Left lung (tissue), 10 donors: Measurements from ENCODE around the gene USP24. TPM values are rescaled to one million over a fixed set of nuclear protein-coding genes. Genes with fewer than 3 reads are reported as not detected.

Source experiments
- ATAC-seq: fragments of 200-7000 bp; cut with Tn5 transposase; one replicate; pipeline ENCODE4 v1.9.1; 2020; ENCODE audit warnings: moderate library complexity
- DNase-seq, 4 donors: peaks; one replicate each; pipeline ENCODE4 v3.0.0-alpha.2; 2013 to 2020
- H3K27ac ChIP-seq, 2 donors: fragments of 200-600 bp; sonication (generic) in 1 of 2; one replicate each; pipeline versions ENCODE4 v1.5.0 to v1.8.0; 2020 to 2021
- H3K27me3 ChIP-seq, 2 donors: fragments of 200-600 bp; sonication (generic) in 1 of 2; one replicate each; pipeline versions ENCODE4 v1.5.0 to v1.8.0; 2020 to 2021
- H3K36me3 ChIP-seq, 2 donors: fragments of 200-600 bp; sonication (generic) in 1 of 2; one replicate each; pipeline versions ENCODE4 v1.5.0 to v1.8.0; 2020 to 2021
- H3K4me1 ChIP-seq, 2 donors: fragments of 200-600 bp; one replicate each; pipeline ENCODE4 v1.8.0; 2021
- H3K4me3 ChIP-seq, 2 donors: fragments of 200-600 bp; sonication (generic) in 1 of 2; one replicate each; pipeline versions ENCODE4 v1.5.0 to v1.8.0; 2020 to 2021; ENCODE audit warnings: mild to moderate bottlenecking in 1 of 2
- H3K9me3 ChIP-seq, 2 donors: fragments of 200-600 bp; sonication (generic) in 1 of 2; one replicate each; pipeline versions ENCODE4 v1.5.0 to v1.8.0; 2020 to 2021
- CTCF ChIP-seq, 2 donors: fragments of 200-600 bp; sonication (generic) in 1 of 2; IDR thresholded peaks; one replicate each; pipeline versions ENCODE4 v1.5.0 to v1.8.0; 2021; ENCODE audit warnings: antibody characterized with exemption in 2 of 2
- intact Hi-C, 2 donors: fragments of 100-400 bp; cut with DNase I; formaldehyde crosslinking; loops; one replicate each; pipeline versions ENCODE4 v1.11.2 to v1.14.2; 2022
- polyA plus RNA-seq, 6 donors: library from polyadenylated mRNA; unstranded; fragments of 120-200 nt; gene quantifications; one replicate each; pipeline ENCODE4 v1.2.1, GENCODE V29; 2013; ENCODE audit not compliant: insufficient read length in 6 of 6
- total RNA-seq, 2 donors: library from RNA; stranded (reverse); fragmentation: NEBNext Ultra II Directional; extraction: Animal tissue kit (Norgen Biotek cat#: 25700); gene quantifications; one replicate each; pipeline ENCODE4 v1.2.1, GENCODE V29; 2021
- donor health status: DM: no; HTN: yes; CAD: no.
- donor health status: DM: no; HTN: no; CAD: no.

Gene USP24
- total and polyA plus RNA-seq, 8 donors = 26.1 to 63.7 (median 47.2) TPM

- H3K27ac ChIP-seq = no peak overlapping the region
- peaks cover 0 to 18% of the 10 kb centered on the region in 2 donors for H3K4me1 ChIP-seq
- H3K27me3 ChIP-seq = no peaks in the 10 kb centered on the region
- ATAC-seq (no peak), DNase-seq (no peak)
- TF ChIP-seq CTCF (IDR thresholded peaks at IDR 0.05) = no peak
- no peak overlapping the region for H3K4me3 ChIP-seq
- no peaks in the 10 kb centered on the region for H3K9me3 ChIP-seq
- H3K36me3 ChIP-seq = peaks cover 0 to 60% of the 10 kb centered on the region in 2 donors
- intact Hi-C loops = no loop called here
These were observed 68.4 kb downstream of the USP24 start for GRCh38 chr1:55146781-55147180.

- TF ChIP-seq CTCF (IDR thresholded peaks at IDR 0.05) = no peak
- H3K4me1 ChIP-seq = peaks cover 0 to 22% of the 10 kb centered on the region in 2 donors
- intact Hi-C loops = loop anchor here in 1 of 2 donors (5.0 kb wide), 1 partner anchor 132 kb away; no protein-coding TSS in a partner anchor
- H3K9me3 ChIP-seq = no peaks in the 10 kb centered on the region
- no peak for ATAC-seq
- H3K27ac ChIP-seq = no peak overlapping the region
- peaks cover 0 to 71% of the 10 kb centered on the region in 2 donors for H3K36me3 ChIP-seq
- no peak for DNase-seq
- H3K27me3 ChIP-seq = no peaks in the 10 kb centered on the region
- H3K4me3 ChIP-seq = no peak overlapping the region
These were observed 70.3 kb downstream of the USP24 start for GRCh38 chr1:55144886-55145285.

GRCh38 chr1:55143684-55144083, 71.5 kb downstream of the USP24 start:
- TF ChIP-seq CTCF (IDR thresholded peaks at IDR 0.05) = no peak
- DNase-seq = no peak
- Histone ChIP-seq H3K4me1 (peaks cover 0 to 22% of the 10 kb centered on the region in 2 donors), H3K27ac (no peak overlapping the region), H3K27me3 (no peaks in the 10 kb centered on the region), H3K9me3 (no peaks in the 10 kb centered on the region), H3K36me3 (peaks cover 0 to 79% of the 10 kb centered on the region in 2 donors), H3K4me3 (no peak overlapping the region)
- intact Hi-C loops = loop anchor here in 1 of 2 donors (5.0 kb wide), 1 partner anchor 134 kb away; no protein-coding TSS in a partner anchor
- ATAC-seq = no peak

GRCh38 chr1:55141295-55141893, 73.8 kb downstream of the USP24 start:
- TF ChIP-seq CTCF (IDR thresholded peaks at IDR 0.05) = no peak
- Histone ChIP-seq H3K4me3 (no peak overlapping the region), H3K27me3 (no peaks in the 10 kb centered on the region), H3K36me3 (peaks cover 0 to 87% of the 10 kb centered on the region in 2 donors), H3K27ac (peak overlapping the region in 1 of 2 donors; percentile 33), H3K4me1 (peaks cover 0 to 10% of the 10 kb centered on the region in 2 donors), H3K9me3 (no peaks in the 10 kb centered on the region)
- DNase-seq (no peak), ATAC-seq (no peak)
- intact Hi-C loops = loop anchor here in 1 of 2 donors (5.0 kb wide), 1 partner anchor 136 kb away; no protein-coding TSS in a partner anchor

GRCh38 chr1:55140546-55140983, 74.6 kb downstream of the USP24 start:
- peak; percentile 68 for TF ChIP-seq CTCF (IDR thresholded peaks at IDR 0.05)
- peak overlapping the region; percentile 29 to 33 for H3K27ac ChIP-seq

More at GRCh38 chr1:55140546-55140983, 74.6 kb downstream of the USP24 start:
- ATAC-seq (peak; percentile 99), DNase-seq (peak in 3 of 4 donors; percentile 58 to 86 (median 71))
- Histone ChIP-seq H3K36me3 (peaks cover 0 to 87% of the 10 kb centered on the region in 2 donors), H3K4me3 (no peak overlapping the region), H3K4me1 (peaks cover 0 to 10% of the 10 kb centered on the region in 2 donors), H3K27me3 (no peaks in the 10 kb centered on the region), H3K9me3 (no peaks in the 10 kb centered on the region)
- intact Hi-C loops = loop anchor here in 1 of 2 donors (5.0 kb wide), 1 partner anchor 137 kb away; no protein-coding TSS in a partner anchor
